Uterus (tissue), 2 donors: Measurements from ENCODE around the gene KCNH2.

Source experiments
- CTCF ChIP-seq, 4 experiments: fragments of 200-600 bp in 2 of 4; fragments of 450-650 bp in 2 of 4; sonication (generic) in 2 of 4; IDR thresholded peaks; one replicate each; pipeline ENCODE4 v1.5.1; 2016 to 2019; ENCODE audit warnings: antibody characterized with exemption in 4 of 4, mild to moderate bottlenecking in 2 of 4, moderate library complexity in 1 of 4
- POLR2A ChIP-seq, 2 donors: fragments of 450-650 bp; IDR thresholded peaks; one replicate each; pipeline ENCODE4 v1.6.1; 2016; ENCODE audit warnings: antibody characterized with exemption in 2 of 2, mild to moderate bottlenecking in 1 of 2, moderate library complexity in 1 of 2

DNA sequence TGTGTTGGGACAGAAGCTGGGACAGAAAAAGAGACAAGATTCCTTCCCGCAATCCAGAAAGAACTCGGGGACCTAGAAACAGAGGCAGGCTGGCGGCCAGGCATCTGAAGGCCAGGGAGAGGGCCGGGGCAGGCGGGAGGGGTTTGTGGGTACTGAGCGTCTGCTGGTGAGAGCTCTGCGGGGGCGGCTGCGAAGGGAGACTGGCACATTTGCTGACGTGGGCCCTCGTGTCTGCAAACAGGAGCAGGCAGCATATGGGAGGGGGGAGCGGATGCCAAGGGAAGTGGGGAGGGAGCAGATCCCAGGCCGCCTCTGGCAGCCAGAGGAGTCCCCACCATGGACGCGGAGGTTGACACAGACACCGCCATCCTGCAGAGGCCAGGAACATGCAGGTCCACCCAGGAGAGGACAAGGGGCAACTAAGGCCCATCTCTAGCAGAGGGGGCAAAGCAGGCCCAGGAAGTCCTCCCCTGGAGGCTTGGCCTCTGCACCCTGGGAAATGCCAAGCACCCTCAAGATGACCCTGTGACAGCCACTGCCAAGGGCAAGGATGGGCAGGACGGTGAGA is 32.2 kb downstream of the KCNH2 start:
- TF ChIP-seq CTCF (IDR thresholded peaks at IDR 0.05) (no peak), POLR2A (IDR thresholded peaks at IDR 0.05) (no peak)
